HEK293T (cell line): ENCODE data around the gene PMIS2.

Experiments
- CTCF ChIA-PET: fragments of 350-600 bp; formaldehyde crosslinking; extraction: SDS; loops from one replicate; lab custom pipeline; 2021; ENCODE audit warnings: antibody characterized with exemption, inconsistent platforms; lab: Yijun Ruan, JAX
- POLR2A ChIA-PET: fragments of 350-600 bp; formaldehyde crosslinking; extraction: SDS; loops from one replicate; lab custom pipeline; 2020; ENCODE audit warnings: antibody characterized with exemption, inconsistent platforms; lab: Yijun Ruan, JAX
- DNase-seq: peaks from one replicate; pipeline ENCODE4 v3.0.0; 2012; ENCODE audit warnings: mixed read lengths; ENCODE audit errors: extremely low spot score
- ARNT ChIP-seq: fragments of 450-650 bp; IDR thresholded peaks from 2 replicates; pipeline ENCODE4 v1.6.1; 2017; ENCODE audit warnings: mild to moderate bottlenecking
- BHLHE40 ChIP-seq: fragments of 450-650 bp; IDR thresholded peaks from 2 replicates; pipeline ENCODE4 v1.6.1; 2016; ENCODE audit warnings: mild to moderate bottlenecking, moderate library complexity, borderline replicate concordance
- CTBP1 ChIP-seq: fragments of 450-650 bp; IDR thresholded peaks from 2 replicates; pipeline ENCODE4 v1.6.1; 2016; ENCODE audit warnings: borderline replicate concordance
- ELF4 ChIP-seq: fragments of 450-650 bp; IDR thresholded peaks from 2 replicates; pipeline ENCODE4 v1.6.1; 2017; ENCODE audit warnings: antibody characterized with exemption
- FOXA1 ChIP-seq: fragments of 450-650 bp; IDR thresholded peaks from 2 replicates; pipeline ENCODE4 v1.6.1; 2016; ENCODE audit warnings: mild to moderate bottlenecking
- FOXK2 ChIP-seq: fragments of 450-650 bp; IDR thresholded peaks from 2 replicates; pipeline ENCODE4 v1.6.1; 2016; ENCODE audit warnings: mild to moderate bottlenecking
- FOXM1 ChIP-seq: fragments of 450-650 bp; IDR thresholded peaks from 2 replicates; pipeline ENCODE4 v1.6.1; 2017; ENCODE audit warnings: mild to moderate bottlenecking, borderline replicate concordance
- HDGF ChIP-seq: fragments of 450-650 bp; IDR thresholded peaks from 2 replicates; pipeline ENCODE4 v1.6.1; 2017; ENCODE audit warnings: antibody characterized with exemption, borderline replicate concordance
- L3MBTL2 ChIP-seq: fragments of 450-650 bp; conservative IDR thresholded peaks from 2 replicates; pipeline ENCODE4 v1.6.1; 2016; ENCODE audit warnings: mild to moderate bottlenecking
- LEF1 ChIP-seq: fragments of 450-650 bp; IDR thresholded peaks from 2 replicates; pipeline ENCODE4 v1.6.1; 2017; ENCODE audit warnings: mild to moderate bottlenecking, borderline replicate concordance
- NFRKB ChIP-seq: fragments of 450-650 bp; IDR thresholded peaks from 2 replicates; pipeline ENCODE4 v1.6.1; 2016; ENCODE audit warnings: mild to moderate bottlenecking, moderate library complexity
- SP1 ChIP-seq: fragments of 450-650 bp; IDR thresholded peaks from 2 replicates; pipeline ENCODE4 v1.6.1; 2017
- SUZ12 ChIP-seq: fragments of 450-650 bp; IDR thresholded peaks from 2 replicates; pipeline ENCODE4 v1.6.1; 2016; ENCODE audit warnings: mild to moderate bottlenecking
- TARDBP ChIP-seq: fragments of 450-650 bp; IDR thresholded peaks from 2 replicates; pipeline ENCODE4 v1.6.1; 2016
- ZNF384 ChIP-seq: fragments of 450-650 bp; IDR thresholded peaks from 2 replicates; pipeline ENCODE4 v1.6.1; 2016
- TF ChIP-seq, protein P1 (sequence below): fragments of 450-650 bp; IDR thresholded peaks from 2 replicates; pipeline ENCODE4 v1.6.1; 2016

The PMIS2 gene

DNA sequence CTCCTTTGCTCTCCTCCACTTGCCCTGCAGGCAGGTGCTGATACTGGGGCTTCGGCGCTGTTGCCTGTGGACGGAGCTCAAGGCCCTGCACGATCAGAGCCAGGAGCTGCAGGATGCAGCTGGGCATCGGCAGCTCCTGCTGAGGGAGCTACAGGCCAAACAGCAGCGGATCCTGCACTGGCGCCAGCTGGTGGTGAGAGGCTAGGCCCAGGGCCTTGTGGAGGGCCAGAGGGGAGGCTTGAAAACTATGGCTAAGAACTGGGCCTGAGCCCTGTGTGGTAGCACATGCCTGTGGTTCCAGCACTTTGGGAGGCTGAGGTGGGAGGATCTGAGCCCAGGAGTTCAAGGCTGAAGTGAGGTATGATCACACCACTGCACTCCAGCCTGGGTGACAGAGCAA lies 32.9 kb downstream of the PMIS2 start:
- POLR2A ChIA-PET: no interaction called here

DNA sequence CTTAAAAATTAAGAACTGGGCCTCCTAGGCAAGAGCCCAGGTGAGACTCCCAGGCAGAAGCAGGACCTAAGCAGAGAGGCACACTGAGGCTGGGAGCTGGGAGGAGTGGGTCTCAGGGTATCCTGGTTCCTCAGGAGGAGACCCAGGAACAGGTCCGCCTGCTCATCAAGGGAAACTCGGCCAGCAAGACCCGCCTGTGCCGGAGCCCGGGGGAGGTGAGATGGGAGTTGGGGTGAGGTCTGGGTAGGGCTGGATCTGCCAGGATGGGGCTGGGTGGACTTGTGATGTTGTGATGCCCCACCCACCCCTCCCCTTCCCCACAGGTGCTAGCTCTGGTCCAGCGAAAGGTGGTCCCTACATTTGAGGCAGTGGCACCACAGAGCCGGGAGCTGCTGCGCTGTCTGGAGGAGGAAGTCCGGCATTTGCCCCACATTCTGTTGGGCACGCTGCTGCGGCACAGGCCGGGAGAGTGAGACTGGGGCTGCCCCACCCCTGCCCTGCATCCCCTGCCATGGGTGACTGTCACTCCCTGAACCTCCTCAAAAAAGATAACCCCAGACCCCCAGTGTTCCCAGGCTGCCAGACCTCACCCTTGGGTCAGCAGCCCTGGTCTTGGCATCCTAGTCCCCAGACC lies 33.4 kb downstream of the PMIS2 start:
- ChIA-PET POLR2A (no interaction called here), CTCF (no interaction called here)
- no peak for TF ChIP-seq NFRKB
- DNase-seq: no peak

More for the DNA sequence above, 32.9 kb downstream of the PMIS2 start:
- TF ChIP-seq FOXK2 (no peak), FOXA1 (no peak), FOXM1 (no peak), ARNT (no peak), ELF4 (no peak)
- CTCF ChIA-PET: no interaction called here
- DNase-seq: no peak

DNA sequence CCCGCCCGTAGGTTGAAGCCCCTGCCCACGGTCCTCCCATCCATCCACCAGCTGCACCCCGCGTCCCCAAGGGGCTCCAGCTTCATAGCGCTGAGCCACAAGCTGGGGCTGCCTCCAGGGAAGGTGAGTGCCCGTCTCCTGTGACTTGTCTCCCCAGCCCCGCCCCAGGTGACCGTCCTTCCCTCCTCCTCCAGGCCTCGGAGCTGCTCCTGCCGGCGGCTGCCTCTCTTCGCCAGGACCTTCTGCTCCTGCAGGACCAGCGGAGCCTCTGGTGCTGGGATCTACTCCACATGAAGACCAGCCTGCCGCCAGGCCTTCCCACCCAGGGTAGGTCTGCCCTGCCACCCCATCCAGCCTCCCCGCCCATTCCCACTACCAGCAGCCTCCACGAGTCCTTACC lies 34.0 kb downstream of the PMIS2 start:
- ChIA-PET POLR2A (no interaction called here), CTCF (no interaction called here)
- no peak for DNase-seq
- no peak for TF ChIP-seq HDGF
- no peak for TF ChIP-seq ZNF384

DNA sequence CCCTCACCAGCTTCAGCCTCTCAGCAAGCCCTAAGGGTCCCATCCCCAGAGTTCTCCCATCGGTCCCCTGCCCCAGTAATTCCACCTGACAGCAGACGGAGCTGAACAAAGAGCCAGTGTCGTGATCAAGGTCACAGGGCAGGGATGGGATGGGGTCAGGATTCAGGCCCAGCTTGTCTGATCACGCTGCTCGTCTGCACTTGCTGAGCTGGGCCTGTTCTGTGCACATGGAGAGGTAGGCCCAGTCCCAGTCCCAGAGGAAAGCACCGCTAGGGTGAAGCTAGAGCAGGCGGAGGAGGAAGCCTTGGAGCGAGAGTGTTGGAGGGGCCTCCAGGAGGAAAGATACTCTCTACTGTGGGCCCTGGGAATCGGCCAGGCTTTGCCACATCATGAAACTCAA lies 35.7 kb downstream of the PMIS2 start:
- POLR2A ChIA-PET: interaction anchor here (1.3 to 1.7 kb wide), 2 partner anchors 8 to 22 kb away, joined by 3 to 4 read pairs; no protein-coding TSS in a partner anchor
- TF ChIP-seq, protein P1, sequence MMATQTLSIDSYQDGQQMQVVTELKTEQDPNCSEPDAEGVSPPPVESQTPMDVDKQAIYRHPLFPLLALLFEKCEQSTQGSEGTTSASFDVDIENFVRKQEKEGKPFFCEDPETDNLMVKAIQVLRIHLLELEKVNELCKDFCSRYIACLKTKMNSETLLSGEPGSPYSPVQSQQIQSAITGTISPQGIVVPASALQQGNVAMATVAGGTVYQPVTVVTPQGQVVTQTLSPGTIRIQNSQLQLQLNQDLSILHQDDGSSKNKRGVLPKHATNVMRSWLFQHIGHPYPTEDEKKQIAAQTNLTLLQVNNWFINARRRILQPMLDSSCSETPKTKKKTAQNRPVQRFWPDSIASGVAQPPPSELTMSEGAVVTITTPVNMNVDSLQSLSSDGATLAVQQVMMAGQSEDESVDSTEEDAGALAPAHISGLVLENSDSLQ: no peak
- no peak for TF ChIP-seq SP1
- no peak for TF ChIP-seq NFRKB
- no peak for TF ChIP-seq ELF4
- no peak for TF ChIP-seq FOXM1
- TF ChIP-seq FOXA1: no peak
- TF ChIP-seq CTBP1: no peak
- CTCF ChIA-PET: no interaction called here
- DNase-seq: no peak

DNA sequence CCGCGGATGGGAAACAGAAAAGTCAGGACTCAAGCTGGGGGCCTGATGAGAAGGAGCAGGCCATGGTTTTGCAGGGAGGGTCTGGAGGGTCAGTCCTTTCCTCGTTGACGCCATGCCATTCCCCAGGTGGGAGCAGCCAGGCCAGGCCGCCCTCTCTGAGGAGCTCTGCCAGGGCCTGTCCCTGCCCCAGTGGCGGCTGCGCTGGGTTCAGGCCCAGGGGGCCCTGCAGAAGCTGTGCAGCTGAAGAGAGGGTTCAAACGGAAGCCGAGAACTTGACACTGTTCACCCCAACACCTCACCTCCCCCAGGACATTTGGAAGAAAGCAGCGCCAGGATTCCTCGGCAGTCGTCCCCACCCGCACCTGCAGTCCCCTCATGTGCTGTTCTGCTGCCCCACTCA lies 36.8 kb downstream of the PMIS2 start:
- TF ChIP-seq SUZ12: no peak
- no peak for TF ChIP-seq L3MBTL2
- TF ChIP-seq FOXK2: no peak
- TF ChIP-seq ELF4: no peak
- no peak for TF ChIP-seq LEF1
- TF ChIP-seq SP1: no peak
- TF ChIP-seq TARDBP: no peak
- TF ChIP-seq FOXM1: no peak
- TF ChIP-seq, protein P1: no peak
- TF ChIP-seq BHLHE40: no peak
- TF ChIP-seq FOXA1: no peak
- no peak for TF ChIP-seq HDGF
- no peak for TF ChIP-seq NFRKB
- TF ChIP-seq CTBP1: no peak
- TF ChIP-seq ZNF384: no peak
- TF ChIP-seq ARNT: no peak
- DNase-seq: no peak
- ChIA-PET POLR2A (interaction anchor here (1.0 to 2.1 kb wide), 4 partner anchors 9 to 75 kb away, joined by 3 to 8 read pairs (median 4); partner anchors contain the start of gene HAUS5), CTCF (no interaction called here)

DNA sequence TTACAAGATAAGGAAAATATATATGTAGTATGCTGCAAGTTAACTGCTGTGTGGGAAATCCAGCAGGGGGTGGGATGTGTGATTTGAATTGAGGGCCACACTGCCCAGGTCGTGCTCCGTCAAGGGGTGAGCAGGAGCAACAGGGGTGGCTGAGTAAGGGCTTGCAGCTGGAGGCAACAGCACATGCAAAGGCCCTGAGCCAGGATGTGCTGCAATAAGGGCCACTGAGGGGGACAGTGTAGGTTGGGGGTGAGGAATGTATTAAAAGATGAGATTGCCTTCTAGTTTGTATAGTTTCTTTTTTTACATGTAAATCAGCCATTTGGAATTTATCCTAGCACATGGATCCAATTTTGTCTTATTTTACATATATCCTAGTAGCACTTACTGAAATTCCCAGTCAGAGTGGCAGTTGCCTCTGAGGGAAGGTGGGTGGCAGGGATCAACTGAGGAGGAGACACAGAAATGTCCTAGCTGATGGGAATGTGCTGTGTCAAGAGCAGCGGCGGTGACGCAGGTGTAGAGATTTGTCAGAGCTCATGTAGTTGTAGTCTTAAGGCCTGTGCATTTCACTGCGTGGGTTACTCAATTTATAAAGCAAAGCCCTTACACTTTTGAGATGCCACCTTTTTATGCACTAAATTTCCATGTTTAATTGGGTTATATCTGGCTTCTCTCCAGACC lies 37.5 kb downstream of the PMIS2 start:
- TF ChIP-seq FOXA1 (no peak), ARNT (no peak), SP1 (no peak), FOXK2 (no peak), FOXM1 (no peak), ELF4 (no peak), NFRKB (no peak), SUZ12 (no peak), LEF1 (no peak), CTBP1 (no peak), ZNF384 (no peak), HDGF (no peak), L3MBTL2 (no peak), TARDBP (no peak), BHLHE40 (no peak)
- TF ChIP-seq, protein P1: no peak
- POLR2A ChIA-PET: interaction anchor here (1.0 to 2.1 kb wide), 4 partner anchors 11 to 75 kb away, joined by 3 to 8 read pairs (median 5); partner anchors contain the start of genes COX6B1 and HAUS5
- CTCF ChIA-PET: no interaction called here
- DNase-seq: no peak

DNA sequence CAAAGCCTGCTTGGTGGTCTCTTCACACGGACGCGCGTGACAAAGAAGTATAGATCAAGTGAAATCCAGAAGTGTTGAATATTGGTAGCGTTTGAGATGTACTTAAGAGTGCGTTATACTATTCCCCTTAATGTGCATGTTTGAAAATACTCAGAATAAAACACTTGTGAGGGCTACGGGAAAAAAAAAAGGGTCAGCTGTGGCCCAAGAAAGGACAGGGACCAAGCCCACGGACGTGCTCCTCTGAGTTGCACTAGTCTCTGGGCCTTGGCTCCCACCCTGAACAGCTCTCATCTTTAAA lies 42.2 kb downstream of the PMIS2 start:
- ChIA-PET POLR2A (interaction anchor here (0.6 to 1.0 kb wide), 4 partner anchors 10 to 118 kb away, joined by 3 to 5 read pairs (median 3); partner anchors contain the start of gene COX6B1), CTCF (interaction anchor here (0.7 kb wide), 1 partner anchor 64 kb away, joined by 9 read pairs; no protein-coding TSS in a partner anchor)
- TF ChIP-seq CTBP1 (no peak), FOXM1 (no peak), ZNF384 (no peak), BHLHE40 (no peak), SUZ12 (no peak), SP1 (no peak), ARNT (no peak), ELF4 (no peak), LEF1 (no peak), FOXK2 (no peak), FOXA1 (no peak), TARDBP (no peak), HDGF (no peak), L3MBTL2 (no peak), NFRKB (no peak)
- TF ChIP-seq, protein P1: no peak
- DNase-seq: no peak
